GM23338 (cell line): ENCODE results near the gene ST8SIA1. TPM values are rescaled to one million over a fixed set of nuclear protein-coding genes. Genes with fewer than 3 reads are reported as not detected.

ENCODE experiments used
- ATAC-seq: fragments of 200-7000 bp; cut with Tn5 transposase; 3 replicates; pipeline ENCODE4 v1.9.1; 2020
- DNase-seq: peaks from one replicate; pipeline ENCODE4 v3.0.0-alpha.2; 2015; ENCODE audit warnings: low spot score
- H2AFZ ChIP-seq: fragments of 200-600 bp; sonication (generic); 2 replicates; pipeline ENCODE4 v1.8.0; 2016; ENCODE audit warnings: antibody characterized with exemption, mild to moderate bottlenecking, moderate library complexity
- H3F3A ChIP-seq: fragments of 200-600 bp; sonication (generic); replicated peaks from 2 replicates; pipeline ENCODE4 v1.8.0; 2017; ENCODE audit warnings: antibody characterized with exemption, mixed run types, low read depth
- H3K27ac ChIP-seq: fragments of 200-600 bp; sonication (generic); 2 replicates; pipeline ENCODE4 v1.6.1; 2016; ENCODE audit warnings: low read depth
- H3K27me3 ChIP-seq: fragments of 200-600 bp; sonication (generic); 2 replicates; pipeline ENCODE4 v1.8.0; 2016; ENCODE audit warnings: mild to moderate bottlenecking, mixed run types, moderate library complexity; ENCODE audit not compliant: insufficient read depth
- H3K36me3 ChIP-seq: fragments of 200-600 bp; sonication (generic); 2 replicates; pipeline ENCODE4 v1.8.0; 2016; ENCODE audit warnings: mild to moderate bottlenecking; ENCODE audit not compliant: insufficient read depth
- H3K4me1 ChIP-seq: fragments of 200-600 bp; sonication (generic); 2 replicates; pipeline ENCODE4 v1.8.0; 2016; ENCODE audit warnings: mild to moderate bottlenecking, moderate library complexity; ENCODE audit not compliant: insufficient read depth
- H3K4me2 ChIP-seq: fragments of 200-600 bp; sonication (generic); 2 replicates; pipeline ENCODE4 v1.7.1; 2017; ENCODE audit warnings: mixed run types
- H3K4me3 ChIP-seq: fragments of 200-600 bp; sonication (generic); 2 replicates; pipeline ENCODE4 v1.6.1; 2016; ENCODE audit warnings: mixed run types
- H3K79me2 ChIP-seq: fragments of 200-600 bp; sonication (generic); replicated peaks from 2 replicates; pipeline ENCODE4 v1.8.0; 2017; ENCODE audit warnings: mild to moderate bottlenecking; ENCODE audit not compliant: insufficient read depth
- H3K9me2 ChIP-seq: fragments of 200-600 bp; sonication (generic); 2 replicates; pipeline ENCODE4 v1.8.0; 2017; ENCODE audit not compliant: insufficient read depth
- H4K20me1 ChIP-seq: fragments of 200-600 bp; sonication (generic); replicated peaks from 2 replicates; pipeline ENCODE4 v1.8.0; 2017; ENCODE audit warnings: mild to moderate bottlenecking; ENCODE audit not compliant: insufficient read depth
- H3K27ac Mint-ChIP-seq: 2 replicates; pipeline ENCODE4 v1.8.0; 2020; ENCODE audit warnings: inconsistent platforms, mild to moderate bottlenecking, moderate library complexity, mixed read lengths
- H3K27me3 Mint-ChIP-seq: 3 replicates; pipeline ENCODE4 v1.8.0; 2022; ENCODE audit warnings: low read depth, mild to moderate bottlenecking, moderate library complexity, mixed read lengths, inconsistent platforms; ENCODE audit not compliant: insufficient read depth, poor library complexity
- H3K36me3 Mint-ChIP-seq: 3 replicates; pipeline ENCODE4 v1.8.0; 2021; ENCODE audit warnings: low read depth, mild to moderate bottlenecking, inconsistent platforms, moderate library complexity, mixed read lengths
- H3K4me1 Mint-ChIP-seq: 3 replicates; pipeline ENCODE4 v1.8.0; 2020; ENCODE audit warnings: mild to moderate bottlenecking, inconsistent platforms, mixed read lengths
- H3K4me3 Mint-ChIP-seq: 3 replicates; pipeline ENCODE4 v1.8.0; 2021; ENCODE audit warnings: moderate library complexity, mild to moderate bottlenecking, inconsistent platforms, mixed read lengths
- H3K9me3 Mint-ChIP-seq: 3 replicates; pipeline ENCODE4 v1.8.0; 2020; ENCODE audit warnings: moderate library complexity, mild to moderate bottlenecking, inconsistent platforms, mixed read lengths
- CTCF ChIP-seq, 2 experiments: fragments of 200-600 bp in 1 of 2; sonication (generic) in 1 of 2; conservative IDR thresholded peaks; 2 replicates each; pipeline versions ENCODE4 v1.5.1 to v1.6.1; 2016 to 2017; ENCODE audit warnings: antibody characterized with exemption in 2 of 2, low read depth in 2 of 2, mild to moderate bottlenecking in 2 of 2, moderate library complexity in 1 of 2
- EZH2 ChIP-seq: fragments of 200-600 bp; sonication (generic); IDR thresholded peaks from one replicate; pipeline ENCODE4 v1.8.0; 2017; ENCODE audit warnings: antibody characterized with exemption, mild to moderate bottlenecking, low read depth; ENCODE audit not compliant: unreplicated experiment
- EZH2phosphoT487 ChIP-seq: fragments of 200-600 bp; sonication (generic); IDR thresholded peaks from one replicate; pipeline ENCODE4 v1.8.1; 2018; ENCODE audit warnings: antibody characterized with exemption; ENCODE audit not compliant: unreplicated experiment
- JUNB ChIP-seq: IDR thresholded peaks from one replicate; pipeline ENCODE4 v1.6.1; 2016; ENCODE audit warnings: antibody characterized with exemption; ENCODE audit not compliant: unreplicated experiment
- NANOG ChIP-seq: IDR thresholded peaks from 2 replicates; pipeline ENCODE4 v1.6.1; 2016; ENCODE audit warnings: antibody characterized with exemption, borderline replicate concordance
- REST ChIP-seq: IDR thresholded peaks from one replicate; pipeline ENCODE4 v1.6.1; 2018; ENCODE audit warnings: antibody characterized with exemption; ENCODE audit not compliant: unreplicated experiment
- STAT1 ChIP-seq: IDR thresholded peaks from one replicate; pipeline ENCODE4 v1.6.1; 2016; ENCODE audit warnings: antibody characterized with exemption; ENCODE audit not compliant: unreplicated experiment
- ZNF114 ChIP-seq: fragments of 250-450 bp; sonication (Bioruptor Pico); IDR thresholded peaks from 2 replicates; pipeline ENCODE4 v1.5.0; 2020; ENCODE audit warnings: mild to moderate bottlenecking, moderate library complexity
- ZNF331 ChIP-seq: fragments of 250-450 bp; sonication (Bioruptor Pico); IDR thresholded peaks from 2 replicates; pipeline ENCODE4 v1.5.0; 2020; ENCODE audit warnings: low read depth, mild to moderate bottlenecking, moderate library complexity
- ZNF462 ChIP-seq: fragments of 250-450 bp; sonication (Bioruptor Pico); IDR thresholded peaks from 2 replicates; pipeline ENCODE4 v1.5.0; 2020; ENCODE audit warnings: mild to moderate bottlenecking, moderate library complexity
- polyA plus RNA-seq: library from polyadenylated mRNA; unstranded; fragments of >200 nt; fragmentation: Nextera tagmentation; extraction: Ambion mirVana; gene quantifications from 2 replicates; pipeline ENCODE4 v1.2.1, GENCODE V29; 2016
- total RNA-seq: library from RNA; depleted of rRNA; stranded (reverse); fragments of >200 nt; shearing (Covaris generic); gene quantifications from 2 replicates; pipeline ENCODE4 v1.2.3, GENCODE V29; 2014

ST8SIA1 gene
- total and polyA plus RNA-seq, 2 experiments from 2014 or later = 2.5 to 5.1 TPM

GRCh38 chr12:22229652-22230279 lies 104.7 kb downstream of the ST8SIA1 start (continued):
- TF ChIP-seq REST = no peak
- TF ChIP-seq NANOG = no peak
- TF ChIP-seq CTCF (conservative IDR thresholded peaks at IDR 0.05; ENCODE audit: low read depth in 2 of 2) = no peak
- TF ChIP-seq EZH2phosphoT487 = no peak
- no peak for TF ChIP-seq ZNF331
- no peak for TF ChIP-seq JUNB
- TF ChIP-seq EZH2 = no peak
- TF ChIP-seq STAT1 = no peak
- TF ChIP-seq ZNF114 = no peak

GRCh38 chr12:22228022-22228875 lies 106.3 kb downstream of the ST8SIA1 start:
- Histone ChIP-seq H3K79me2 (no peaks in the 10 kb centered on the region), H3K27ac (no peak overlapping the region), H3K9me2 (no peaks in the 10 kb centered on the region), H3F3A (no peaks in the 10 kb centered on the region), H3K4me2 (no peak overlapping the region), H3K36me3 (no peaks in the 10 kb centered on the region), H3K4me3 (no peak overlapping the region), H3K27me3 (no peaks in the 10 kb centered on the region), H2AFZ (no peak overlapping the region), H3K4me1 (peaks cover 17% of the 10 kb centered on the region), H4K20me1 (no peaks in the 10 kb centered on the region)
- no peaks in the 10 kb centered on the region for H3K9me3 Mint-ChIP-seq
- H3K4me1 Mint-ChIP-seq = peaks cover 25% of the 10 kb centered on the region
- ATAC-seq (no peak), DNase-seq (no peak)
- H3K27ac Mint-ChIP-seq = no peak overlapping the region
- H3K4me3 Mint-ChIP-seq = no peak overlapping the region
- H3K27me3 Mint-ChIP-seq = peaks cover 4% of the 10 kb centered on the region
- no peaks in the 10 kb centered on the region for H3K36me3 Mint-ChIP-seq
- TF ChIP-seq ZNF462 (CRISPR knock-in tag) = no peak
- TF ChIP-seq ZNF331 = no peak
